GM19099 (cell line): ENCODE results near the gene DGKQ.

Experiments used
- POLR2A ChIP-seq: IDR thresholded peaks from 3 replicates; pipeline ENCODE4 v1.6.1; 2011; ENCODE audit warnings: low read depth; ENCODE audit not compliant: insufficient read length; ENCODE audit errors: extremely low read depth

The DGKQ gene

GRCh38 chr4:965048-965765 lies 8.2 kb downstream of the DGKQ start:
- no peak for TF ChIP-seq POLR2A

- no peak for TF ChIP-seq POLR2A
Measured at GRCh38 chr4:964346-965025, 8.9 kb downstream of the DGKQ start.

GRCh38 chr4:963276-964225 lies 9.8 kb downstream of the DGKQ start:
- no peak for TF ChIP-seq POLR2A

GRCh38 chr4:962231-963208 lies 10.8 kb downstream of the DGKQ start:
- TF ChIP-seq POLR2A: no peak

- no peak for TF ChIP-seq POLR2A
Measured at GRCh38 chr4:961351-962230, 11.8 kb downstream of the DGKQ start.

- no peak for TF ChIP-seq POLR2A
Measured at GRCh38 chr4:960636-961350, 12.6 kb downstream of the DGKQ start.

GRCh38 chr4:960140-960635 lies 13.2 kb downstream of the DGKQ start:
- TF ChIP-seq POLR2A: no peak

- no peak for TF ChIP-seq POLR2A
Measured at GRCh38 chr4:959338-960139, 13.8 kb downstream of the DGKQ start.

GRCh38 chr4:958696-959337 lies 14.6 kb downstream of the DGKQ start:
- no peak for TF ChIP-seq POLR2A

- no peak for TF ChIP-seq POLR2A
Measured at GRCh38 chr4:958314-958665, 15.1 kb downstream of the DGKQ start.

- TF ChIP-seq POLR2A: no peak
Measured at GRCh38 chr4:957581-958313, 15.6 kb downstream of the DGKQ start.

GRCh38 chr4:957231-957580 lies 16.2 kb downstream of the DGKQ start:
- no peak for TF ChIP-seq POLR2A
